K562 (cell line): ENCODE results near the gene FHDC1. TPM values are rescaled to one million over a fixed set of nuclear protein-coding genes. Genes with fewer than 3 reads are reported as not detected.

ENCODE experiments used
- CXXC5 ChIP-seq: fragments of 250-450 bp; sonication (Bioruptor Pico); IDR thresholded peaks from 2 replicates; pipeline ENCODE4 v1.8.0; 2022; ENCODE audit warnings: inconsistent platforms, mild to moderate bottlenecking, moderate library complexity
- EWSR1 ChIP-seq: fragments of 450-650 bp; IDR thresholded peaks from 2 replicates; pipeline ENCODE4 v1.6.1; 2018; ENCODE audit warnings: borderline replicate concordance, mild to moderate bottlenecking, low read depth, moderate library complexity; ENCODE audit not compliant: partially characterized antibody
- polyA plus RNA-seq, 8 experiments: library from polyadenylated mRNA; depleted of rRNA in 4 of 8; stranded (reverse) in 5 of 8; unstranded in 3 of 8; fragments of >200 nt; fragmentation: Nextera tagmentation in 2 of 8; fragmentation: Illumina TruSeq in 1 of 8; extraction: Ambion mirVana in 2 of 8; extraction: Trizol in 1 of 8; gene quantifications; 2 replicates each; pipeline versions ENCODE4 v1.2.1 to v1.2.3, GENCODE V29; 2011 to 2014; ENCODE audit warnings: inconsistent platforms in 1 of 8, missing spikeins in 1 of 8
- total RNA-seq, 7 experiments: library from RNA; depleted of rRNA in 6 of 7; stranded (reverse); fragments of >200 nt in 6 of 7; fragmentation: Illumina TruSeq in 2 of 7; extraction: Trizol in 2 of 7; gene quantifications; 2 replicates each; pipeline versions ENCODE4 v1.2.1 to v1.2.3, GENCODE V29; 2011 to 2021; ENCODE audit warnings: low replicate concordance in 1 of 7
- TF ChIP-seq, protein P1 (sequence below): fragments of 450-650 bp; IDR thresholded peaks from 2 replicates; pipeline ENCODE4 v1.6.1; 2016; ENCODE audit warnings: mild to moderate bottlenecking, moderate library complexity

FHDC1 gene
- total and polyA plus RNA-seq, 9 of the 15 experiments (the other 6 are each of a cell fraction or from before 2014, with no cell fraction given) = 0.01 to 0.43 (median 0.07) TPM

DNA sequence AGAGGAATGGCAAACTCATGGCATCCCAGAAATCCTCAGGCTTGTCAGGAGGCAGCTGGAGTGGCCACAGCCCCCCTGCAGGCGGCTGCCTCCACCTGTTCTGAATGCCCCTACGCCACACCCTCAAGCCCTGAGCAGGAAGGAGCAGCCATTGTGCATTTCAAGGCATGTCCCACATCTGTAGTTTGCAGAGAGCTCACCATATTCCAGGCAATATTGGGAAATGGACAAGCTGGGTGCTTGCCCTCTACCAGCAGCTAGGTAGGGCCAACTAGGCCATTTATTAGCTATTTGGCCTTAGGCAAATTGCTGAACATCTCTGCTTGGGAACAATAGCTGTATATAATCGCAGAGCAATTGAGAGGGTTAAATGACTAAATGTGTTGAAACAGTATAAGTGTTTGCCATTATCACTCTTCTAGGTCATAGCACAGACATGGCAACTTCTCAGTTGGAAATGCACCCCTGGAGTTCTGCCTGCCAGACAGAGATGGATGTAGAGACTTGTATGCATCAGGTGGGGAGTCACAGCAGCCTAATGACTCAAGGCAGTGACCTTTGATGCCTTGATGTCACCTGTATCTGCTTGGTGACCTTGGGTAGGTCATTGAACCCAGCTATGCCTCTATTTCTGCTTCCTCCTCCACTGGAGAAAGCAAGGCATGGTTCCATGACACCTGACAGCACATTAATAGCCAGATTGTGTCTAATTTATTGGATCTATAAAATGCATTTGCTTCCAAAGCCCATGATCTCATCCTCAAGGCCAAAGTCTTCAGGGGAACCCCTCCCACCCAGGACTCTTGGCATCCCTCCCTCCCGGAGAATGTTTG, 52.8 kb downstream of the FHDC1 start (continued):
- TF ChIP-seq, protein P1, sequence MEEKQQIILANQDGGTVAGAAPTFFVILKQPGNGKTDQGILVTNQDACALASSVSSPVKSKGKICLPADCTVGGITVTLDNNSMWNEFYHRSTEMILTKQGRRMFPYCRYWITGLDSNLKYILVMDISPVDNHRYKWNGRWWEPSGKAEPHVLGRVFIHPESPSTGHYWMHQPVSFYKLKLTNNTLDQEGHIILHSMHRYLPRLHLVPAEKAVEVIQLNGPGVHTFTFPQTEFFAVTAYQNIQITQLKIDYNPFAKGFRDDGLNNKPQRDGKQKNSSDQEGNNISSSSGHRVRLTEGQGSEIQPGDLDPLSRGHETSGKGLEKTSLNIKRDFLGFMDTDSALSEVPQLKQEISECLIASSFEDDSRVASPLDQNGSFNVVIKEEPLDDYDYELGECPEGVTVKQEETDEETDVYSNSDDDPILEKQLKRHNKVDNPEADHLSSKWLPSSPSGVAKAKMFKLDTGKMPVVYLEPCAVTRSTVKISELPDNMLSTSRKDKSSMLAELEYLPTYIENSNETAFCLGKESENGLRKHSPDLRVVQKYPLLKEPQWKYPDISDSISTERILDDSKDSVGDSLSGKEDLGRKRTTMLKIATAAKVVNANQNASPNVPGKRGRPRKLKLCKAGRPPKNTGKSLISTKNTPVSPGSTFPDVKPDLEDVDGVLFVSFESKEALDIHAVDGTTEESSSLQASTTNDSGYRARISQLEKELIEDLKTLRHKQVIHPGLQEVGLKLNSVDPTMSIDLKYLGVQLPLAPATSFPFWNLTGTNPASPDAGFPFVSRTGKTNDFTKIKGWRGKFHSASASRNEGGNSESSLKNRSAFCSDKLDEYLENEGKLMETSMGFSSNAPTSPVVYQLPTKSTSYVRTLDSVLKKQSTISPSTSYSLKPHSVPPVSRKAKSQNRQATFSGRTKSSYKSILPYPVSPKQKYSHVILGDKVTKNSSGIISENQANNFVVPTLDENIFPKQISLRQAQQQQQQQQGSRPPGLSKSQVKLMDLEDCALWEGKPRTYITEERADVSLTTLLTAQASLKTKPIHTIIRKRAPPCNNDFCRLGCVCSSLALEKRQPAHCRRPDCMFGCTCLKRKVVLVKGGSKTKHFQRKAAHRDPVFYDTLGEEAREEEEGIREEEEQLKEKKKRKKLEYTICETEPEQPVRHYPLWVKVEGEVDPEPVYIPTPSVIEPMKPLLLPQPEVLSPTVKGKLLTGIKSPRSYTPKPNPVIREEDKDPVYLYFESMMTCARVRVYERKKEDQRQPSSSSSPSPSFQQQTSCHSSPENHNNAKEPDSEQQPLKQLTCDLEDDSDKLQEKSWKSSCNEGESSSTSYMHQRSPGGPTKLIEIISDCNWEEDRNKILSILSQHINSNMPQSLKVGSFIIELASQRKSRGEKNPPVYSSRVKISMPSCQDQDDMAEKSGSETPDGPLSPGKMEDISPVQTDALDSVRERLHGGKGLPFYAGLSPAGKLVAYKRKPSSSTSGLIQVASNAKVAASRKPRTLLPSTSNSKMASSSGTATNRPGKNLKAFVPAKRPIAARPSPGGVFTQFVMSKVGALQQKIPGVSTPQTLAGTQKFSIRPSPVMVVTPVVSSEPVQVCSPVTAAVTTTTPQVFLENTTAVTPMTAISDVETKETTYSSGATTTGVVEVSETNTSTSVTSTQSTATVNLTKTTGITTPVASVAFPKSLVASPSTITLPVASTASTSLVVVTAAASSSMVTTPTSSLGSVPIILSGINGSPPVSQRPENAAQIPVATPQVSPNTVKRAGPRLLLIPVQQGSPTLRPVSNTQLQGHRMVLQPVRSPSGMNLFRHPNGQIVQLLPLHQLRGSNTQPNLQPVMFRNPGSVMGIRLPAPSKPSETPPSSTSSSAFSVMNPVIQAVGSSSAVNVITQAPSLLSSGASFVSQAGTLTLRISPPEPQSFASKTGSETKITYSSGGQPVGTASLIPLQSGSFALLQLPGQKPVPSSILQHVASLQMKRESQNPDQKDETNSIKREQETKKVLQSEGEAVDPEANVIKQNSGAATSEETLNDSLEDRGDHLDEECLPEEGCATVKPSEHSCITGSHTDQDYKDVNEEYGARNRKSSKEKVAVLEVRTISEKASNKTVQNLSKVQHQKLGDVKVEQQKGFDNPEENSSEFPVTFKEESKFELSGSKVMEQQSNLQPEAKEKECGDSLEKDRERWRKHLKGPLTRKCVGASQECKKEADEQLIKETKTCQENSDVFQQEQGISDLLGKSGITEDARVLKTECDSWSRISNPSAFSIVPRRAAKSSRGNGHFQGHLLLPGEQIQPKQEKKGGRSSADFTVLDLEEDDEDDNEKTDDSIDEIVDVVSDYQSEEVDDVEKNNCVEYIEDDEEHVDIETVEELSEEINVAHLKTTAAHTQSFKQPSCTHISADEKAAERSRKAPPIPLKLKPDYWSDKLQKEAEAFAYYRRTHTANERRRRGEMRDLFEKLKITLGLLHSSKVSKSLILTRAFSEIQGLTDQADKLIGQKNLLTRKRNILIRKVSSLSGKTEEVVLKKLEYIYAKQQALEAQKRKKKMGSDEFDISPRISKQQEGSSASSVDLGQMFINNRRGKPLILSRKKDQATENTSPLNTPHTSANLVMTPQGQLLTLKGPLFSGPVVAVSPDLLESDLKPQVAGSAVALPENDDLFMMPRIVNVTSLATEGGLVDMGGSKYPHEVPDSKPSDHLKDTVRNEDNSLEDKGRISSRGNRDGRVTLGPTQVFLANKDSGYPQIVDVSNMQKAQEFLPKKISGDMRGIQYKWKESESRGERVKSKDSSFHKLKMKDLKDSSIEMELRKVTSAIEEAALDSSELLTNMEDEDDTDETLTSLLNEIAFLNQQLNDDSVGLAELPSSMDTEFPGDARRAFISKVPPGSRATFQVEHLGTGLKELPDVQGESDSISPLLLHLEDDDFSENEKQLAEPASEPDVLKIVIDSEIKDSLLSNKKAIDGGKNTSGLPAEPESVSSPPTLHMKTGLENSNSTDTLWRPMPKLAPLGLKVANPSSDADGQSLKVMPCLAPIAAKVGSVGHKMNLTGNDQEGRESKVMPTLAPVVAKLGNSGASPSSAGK = no peak
- TF ChIP-seq CXXC5 (CRISPR knock-in tag) = no peak
- TF ChIP-seq EWSR1 = no peak
